ENCODE results near the gene SUGP2. TPM values are rescaled to one million over a fixed set of nuclear protein-coding genes. Genes with fewer than 3 reads are reported as not detected.

The SUGP2 gene
- total RNA-seq, 2 experiments from 2014 or later: 104 to 112 TPM

GRCh38 chr19:19076476-19076875 is 43.2 kb upstream of the SUGP2 start:
- H3K36me3 Mint-ChIP-seq (ENCODE audit: low read depth): peaks cover 3% of the 10 kb centered on the region
- intact Hi-C loops (cut with micrococcal nuclease): no loop called here
- H3K27me3 Mint-ChIP-seq: no peaks in the 10 kb centered on the region
- H3K4me1 Mint-ChIP-seq (ENCODE audit: low read depth): peaks cover 9% of the 10 kb centered on the region
- CTCF ChIA-PET: interaction anchor here (1.4 kb wide), 1 partner anchor 24 kb away, joined by 3 read pairs; no protein-coding TSS in a partner anchor
- TF ChIP-seq CTCF (IDR thresholded peaks at IDR 0.05): no peak
- DNase-seq: no peak
- ATAC-seq: no peak
- POLR2A ChIA-PET: no interaction called here
- no peak overlapping the region for H3K4me3 Mint-ChIP-seq
- no peaks in the 10 kb centered on the region for H3K9me3 Mint-ChIP-seq
- no peak overlapping the region for H3K27ac Mint-ChIP-seq

GRCh38 chr19:19075126-19075525 is 41.8 kb upstream of the SUGP2 start:
- ChIA-PET POLR2A (interaction anchor here (0.6 to 0.8 kb wide), 2 partner anchors 10 to 15 kb away, joined by 3 to 4 read pairs; no protein-coding TSS in a partner anchor), CTCF (no interaction called here)
- H3K27ac Mint-ChIP-seq: no peak overlapping the region
- H3K27me3 Mint-ChIP-seq: no peaks in the 10 kb centered on the region
- H3K36me3 Mint-ChIP-seq (ENCODE audit: low read depth): peaks cover 3% of the 10 kb centered on the region
- intact Hi-C loops (cut with micrococcal nuclease): no loop called here
- ATAC-seq: no peak
- H3K4me3 Mint-ChIP-seq: no peak overlapping the region
- no peak for DNase-seq
- H3K4me1 Mint-ChIP-seq (ENCODE audit: low read depth): peaks cover 9% of the 10 kb centered on the region
- TF ChIP-seq CTCF (IDR thresholded peaks at IDR 0.05): no peak
- H3K9me3 Mint-ChIP-seq: no peaks in the 10 kb centered on the region

- no peak for ATAC-seq
- H3K27ac Mint-ChIP-seq: no peak overlapping the region
- H3K9me3 Mint-ChIP-seq: no peaks in the 10 kb centered on the region
- no peak for DNase-seq
- ChIA-PET CTCF (no interaction called here), POLR2A (interaction anchor here (0.6 to 0.8 kb wide), 3 partner anchors 9 to 14 kb away, joined by 3 to 4 read pairs (median 3); no protein-coding TSS in a partner anchor)
- H3K27me3 Mint-ChIP-seq: no peaks in the 10 kb centered on the region
- peaks cover 3% of the 10 kb centered on the region for H3K36me3 Mint-ChIP-seq (ENCODE audit: low read depth)
- peaks cover 12% of the 10 kb centered on the region for H3K4me1 Mint-ChIP-seq (ENCODE audit: low read depth)
- H3K4me3 Mint-ChIP-seq: no peak overlapping the region
- intact Hi-C loops (cut with micrococcal nuclease): no loop called here
- TF ChIP-seq CTCF (IDR thresholded peaks at IDR 0.05): no peak
Observed at GRCh38 chr19:19074196-19074882, 41.0 kb upstream of the SUGP2 start.

- intact Hi-C loops (cut with micrococcal nuclease): no loop called here
- Mint-ChIP-seq H3K4me1 (ENCODE audit: low read depth) (peaks cover 23% of the 10 kb centered on the region), H3K9me3 (no peaks in the 10 kb centered on the region), H3K4me3 (no peak overlapping the region), H3K36me3 (ENCODE audit: low read depth) (no peaks in the 10 kb centered on the region), H3K27ac (no peak overlapping the region), H3K27me3 (no peaks in the 10 kb centered on the region)
- POLR2A ChIA-PET: no interaction called here
- DNase-seq (no peak), ATAC-seq (no peak)
- CTCF ChIA-PET: interaction anchor here (0.8 kb wide), 1 partner anchor 74 kb away, joined by 4 read pairs; no protein-coding TSS in a partner anchor
- TF ChIP-seq CTCF (IDR thresholded peaks at IDR 0.05): no peak
Observed at GRCh38 chr19:19071897-19072296, 38.6 kb upstream of the SUGP2 start.
